Gastrocnemius medialis (tissue), 4 donors: Measurements from ENCODE around the gene VSIG1.

ENCODE experiments used
- POLR2A ChIP-seq, 2 donors: fragments of 450-650 bp; IDR thresholded peaks; one replicate each; pipeline ENCODE4 v1.6.1; 2017; ENCODE audit warnings: antibody characterized with exemption in 2 of 2, mild to moderate bottlenecking in 2 of 2, moderate library complexity in 2 of 2
- TF ChIP-seq, protein P1 (sequence below), 5 experiments: fragments of 450-650 bp in 3 of 5; fragments of 200-600 bp in 2 of 5; sonication (generic) in 2 of 5; IDR thresholded peaks in 4 of 5; conservative IDR thresholded peaks in 1 of 5; 1 replicate in 4 of 5; 2 replicates in 1 of 5; pipeline ENCODE4 v1.5.1; 2016 to 2019; ENCODE audit warnings: antibody characterized with exemption in 5 of 5, mild to moderate bottlenecking in 3 of 5, moderate library complexity in 3 of 5

DNA sequence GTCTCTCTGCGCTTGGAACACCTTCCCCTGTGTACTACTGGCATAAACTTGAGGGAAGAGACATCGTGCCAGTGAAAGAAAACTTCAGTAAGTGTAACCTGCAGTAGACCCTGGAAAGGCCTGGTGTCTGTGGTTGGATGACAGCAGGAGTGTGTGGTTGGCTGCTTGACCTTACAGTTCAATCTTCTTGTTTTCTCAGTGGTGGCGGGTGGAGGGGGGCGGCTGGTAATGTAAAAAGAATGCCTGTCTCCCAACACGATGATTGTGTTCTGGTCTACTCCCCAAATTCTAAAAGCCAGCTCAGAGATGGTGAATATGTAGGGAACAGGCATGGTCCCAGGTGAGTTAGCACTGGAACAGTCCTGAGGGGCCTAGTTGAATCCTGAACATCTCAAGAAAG, 27.9 kb downstream of the VSIG1 start:
- TF ChIP-seq, protein P1, sequence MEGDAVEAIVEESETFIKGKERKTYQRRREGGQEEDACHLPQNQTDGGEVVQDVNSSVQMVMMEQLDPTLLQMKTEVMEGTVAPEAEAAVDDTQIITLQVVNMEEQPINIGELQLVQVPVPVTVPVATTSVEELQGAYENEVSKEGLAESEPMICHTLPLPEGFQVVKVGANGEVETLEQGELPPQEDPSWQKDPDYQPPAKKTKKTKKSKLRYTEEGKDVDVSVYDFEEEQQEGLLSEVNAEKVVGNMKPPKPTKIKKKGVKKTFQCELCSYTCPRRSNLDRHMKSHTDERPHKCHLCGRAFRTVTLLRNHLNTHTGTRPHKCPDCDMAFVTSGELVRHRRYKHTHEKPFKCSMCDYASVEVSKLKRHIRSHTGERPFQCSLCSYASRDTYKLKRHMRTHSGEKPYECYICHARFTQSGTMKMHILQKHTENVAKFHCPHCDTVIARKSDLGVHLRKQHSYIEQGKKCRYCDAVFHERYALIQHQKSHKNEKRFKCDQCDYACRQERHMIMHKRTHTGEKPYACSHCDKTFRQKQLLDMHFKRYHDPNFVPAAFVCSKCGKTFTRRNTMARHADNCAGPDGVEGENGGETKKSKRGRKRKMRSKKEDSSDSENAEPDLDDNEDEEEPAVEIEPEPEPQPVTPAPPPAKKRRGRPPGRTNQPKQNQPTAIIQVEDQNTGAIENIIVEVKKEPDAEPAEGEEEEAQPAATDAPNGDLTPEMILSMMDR (IDR thresholded peaks at IDR 0.05 in 4 of 5, conservative IDR thresholded peaks at IDR 0.05 in 1 of 5) = no peak
- TF ChIP-seq POLR2A (IDR thresholded peaks at IDR 0.05) = no peak
